GM12878 (cell line): ENCODE measurements around the gene SMARCC2. TPM values are rescaled to one million over a fixed set of nuclear protein-coding genes. Genes with fewer than 3 reads are reported as not detected.

Experiments used
- CBX5 ChIP-seq: sonication (generic); IDR thresholded peaks from 2 replicates; pipeline ENCODE4 v1.6.1; 2016; ENCODE audit warnings: low read depth, moderate library complexity, mild to moderate bottlenecking, inconsistent platforms
- CEBPB ChIP-seq, 2 experiments: fragments of 150-350 bp in 1 of 2; IDR thresholded peaks; 2 replicates each; pipeline ENCODE4 v1.6.1; 2012 to 2014; ENCODE audit warnings: low read depth in 2 of 2, low read length in 2 of 2, borderline replicate concordance in 1 of 2, inconsistent platforms in 1 of 2
- IKZF2 ChIP-seq, 2 experiments: fragments of 450-650 bp; IDR thresholded peaks; 2 replicates each; pipeline ENCODE4 v1.6.1; 2017; ENCODE audit warnings: mild to moderate bottlenecking in 2 of 2, moderate library complexity in 2 of 2
- MEF2A ChIP-seq: IDR thresholded peaks from 2 replicates; pipeline ENCODE4 v1.6.1; 2011; ENCODE audit warnings: low read depth, mild to moderate bottlenecking, low read length, moderate library complexity; ENCODE audit not compliant: insufficient read depth
- NBN ChIP-seq: fragments of 450-650 bp; IDR thresholded peaks from 2 replicates; pipeline ENCODE4 v1.6.1; 2016
- NFIC ChIP-seq: IDR thresholded peaks from 2 replicates; pipeline ENCODE4 v1.6.1; 2012; ENCODE audit warnings: low read depth, mild to moderate bottlenecking, inconsistent platforms, low read length, moderate library complexity
- NFXL1 ChIP-seq: fragments of 450-650 bp; IDR thresholded peaks from 2 replicates; pipeline ENCODE4 v1.6.1; 2017; ENCODE audit warnings: antibody characterized with exemption, mild to moderate bottlenecking, borderline replicate concordance
- RAD21 ChIP-seq: IDR thresholded peaks from 2 replicates; pipeline ENCODE4 v1.6.1; 2011; ENCODE audit warnings: mild to moderate bottlenecking, low read depth, low read length, moderate library complexity; ENCODE audit not compliant: insufficient read depth
- RAD51 ChIP-seq: fragments of 450-650 bp; IDR thresholded peaks from 2 replicates; pipeline ENCODE4 v1.6.1; 2016; ENCODE audit warnings: moderate library complexity, mild to moderate bottlenecking, inconsistent platforms
- SIN3A ChIP-seq: IDR thresholded peaks from 2 replicates; pipeline ENCODE4 v1.6.1; 2012; ENCODE audit warnings: low read depth, low read length, improper control_type of control experiment
- SMARCA5 ChIP-seq: fragments of 450-650 bp; IDR thresholded peaks from 2 replicates; pipeline ENCODE4 v1.6.1; 2017; ENCODE audit warnings: mild to moderate bottlenecking
- SPI1 ChIP-seq: IDR thresholded peaks from 2 replicates; pipeline ENCODE4 v1.6.1; 2011; ENCODE audit warnings: low read depth, mild to moderate bottlenecking, low read length, moderate library complexity, borderline replicate concordance; ENCODE audit not compliant: insufficient read depth
- SREBF2 ChIP-seq: IDR thresholded peaks from 2 replicates; pipeline ENCODE4 v1.6.1; 2012; ENCODE audit warnings: mild to moderate bottlenecking, low read length
- TAF1 ChIP-seq: IDR thresholded peaks from 2 replicates; pipeline ENCODE4 v1.6.1; 2011; ENCODE audit warnings: mild to moderate bottlenecking, low read depth, low read length, borderline replicate concordance
- ZNF217 ChIP-seq: fragments of 450-650 bp; IDR thresholded peaks from 2 replicates; pipeline ENCODE4 v1.6.1; 2017; ENCODE audit warnings: antibody characterized with exemption, mild to moderate bottlenecking
- polyA plus RNA-seq, 11 experiments: library from polyadenylated mRNA; depleted of rRNA in 4 of 11; unstranded in 6 of 11; stranded (reverse) in 5 of 11; fragments of >200 nt; fragmentation: Nextera tagmentation in 4 of 11; fragmentation: Illumina TruSeq in 1 of 11; extraction: Ambion mirVana in 4 of 11; extraction: Trizol in 1 of 11; gene quantifications; 1 replicate in 1 of 11; 2 replicates in 10 of 11; pipeline versions ENCODE4 v1.2.1 to v1.2.3, GENCODE V29; 2011 to 2016; ENCODE audit warnings: inconsistent platforms in 2 of 11, missing spikeins in 2 of 11, low read depth in 1 of 11
- total RNA-seq, 4 experiments: library from RNA; depleted of rRNA in 3 of 4; stranded (reverse); fragments of >200 nt in 3 of 4; fragmentation: Illumina TruSeq in 1 of 4; extraction: Trizol in 1 of 4; gene quantifications; 2 replicates each; pipeline versions ENCODE4 v1.2.1 to v1.2.3, GENCODE V29; 2013 to 2021
- TF ChIP-seq, protein P1 (sequence below): IDR thresholded peaks from 2 replicates; pipeline ENCODE4 v1.6.1; 2011; ENCODE audit warnings: borderline replicate concordance, low read depth, mild to moderate bottlenecking, moderate library complexity, low read length; ENCODE audit not compliant: insufficient read depth, poor library complexity, severe bottlenecking
- TF ChIP-seq, protein P2 (sequence below): fragments of 450-650 bp; IDR thresholded peaks from 2 replicates; pipeline ENCODE4 v1.6.1; 2017; ENCODE audit warnings: mild to moderate bottlenecking
- TF ChIP-seq, protein P3 (sequence below): fragments of 150-350 bp; IDR thresholded peaks from 2 replicates; pipeline ENCODE4 v1.6.1; 2016; ENCODE audit warnings: low read depth, low read length
- TF ChIP-seq, protein P4 (sequence below): fragments of 450-650 bp; IDR thresholded peaks from 2 replicates; pipeline ENCODE4 v1.6.1; 2018; ENCODE audit warnings: borderline replicate concordance, mild to moderate bottlenecking; ENCODE audit not compliant: partially characterized antibody

Gene SMARCC2
- total and polyA plus RNA-seq, 10 of the 15 experiments (the other 5 are each of a cell fraction or from before 2014, with no cell fraction given): 13.6 to 71.2 (median 42.3) TPM

DNA sequence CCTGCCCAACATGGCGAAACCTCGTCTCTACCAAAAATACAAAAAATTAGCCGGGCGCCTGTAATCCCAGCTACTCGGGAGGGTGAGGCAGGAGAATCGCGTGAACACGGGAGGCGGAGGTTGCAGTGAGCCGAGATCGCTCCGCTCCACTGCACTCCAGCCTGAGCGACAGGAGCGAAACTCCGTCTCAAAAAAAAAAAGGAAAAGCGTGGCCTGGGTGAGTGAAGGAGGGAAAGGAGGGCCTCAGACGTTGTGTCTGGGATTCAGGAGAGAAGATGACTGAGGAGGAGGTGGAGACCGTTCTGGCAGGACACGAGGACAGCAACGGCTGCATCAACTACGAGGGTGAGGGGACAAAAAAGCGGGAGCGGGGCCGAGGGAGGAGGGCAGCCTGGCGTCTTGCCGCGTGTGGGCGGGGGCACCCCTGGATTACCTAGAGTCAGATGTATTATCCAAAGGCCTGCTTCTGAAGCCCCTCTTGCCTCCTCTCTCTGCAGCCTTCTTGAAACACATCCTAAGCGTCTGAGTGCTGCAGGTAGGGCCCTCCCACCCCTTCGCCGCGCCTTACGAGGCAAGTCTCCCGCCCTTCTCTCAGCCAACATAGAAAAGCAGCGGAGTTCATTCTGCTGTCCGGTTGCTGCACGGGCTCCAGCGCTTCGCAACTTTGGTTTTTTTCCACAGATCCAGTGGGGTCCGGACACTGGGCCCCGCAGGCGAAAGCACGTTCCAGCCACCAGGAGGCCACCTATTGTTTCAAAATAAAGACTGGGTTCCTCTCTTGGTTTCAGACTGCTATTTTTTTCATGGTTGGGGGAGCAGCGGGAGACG lies 31.9 kb downstream of the SMARCC2 start (continued):
- TF ChIP-seq, protein P1, sequence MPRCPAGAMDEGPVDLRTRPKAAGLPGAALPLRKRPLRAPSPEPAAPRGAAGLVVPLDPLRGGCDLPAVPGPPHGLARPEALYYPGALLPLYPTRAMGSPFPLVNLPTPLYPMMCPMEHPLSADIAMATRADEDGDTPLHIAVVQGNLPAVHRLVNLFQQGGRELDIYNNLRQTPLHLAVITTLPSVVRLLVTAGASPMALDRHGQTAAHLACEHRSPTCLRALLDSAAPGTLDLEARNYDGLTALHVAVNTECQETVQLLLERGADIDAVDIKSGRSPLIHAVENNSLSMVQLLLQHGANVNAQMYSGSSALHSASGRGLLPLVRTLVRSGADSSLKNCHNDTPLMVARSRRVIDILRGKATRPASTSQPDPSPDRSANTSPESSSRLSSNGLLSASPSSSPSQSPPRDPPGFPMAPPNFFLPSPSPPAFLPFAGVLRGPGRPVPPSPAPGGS: no peak
- peak; percentile 40; the same call in 1 of the 2 replicates for TF ChIP-seq NFIC
- 0 out of 2 replicates have a peak, but pooled peaks have one; percentile 21 for TF ChIP-seq SIN3A
- TF ChIP-seq IKZF2 (IDR thresholded peaks at IDR 0.05): no peak
- TF ChIP-seq RAD51: no peak
- TF ChIP-seq CBX5: no peak
- TF ChIP-seq, protein P2, sequence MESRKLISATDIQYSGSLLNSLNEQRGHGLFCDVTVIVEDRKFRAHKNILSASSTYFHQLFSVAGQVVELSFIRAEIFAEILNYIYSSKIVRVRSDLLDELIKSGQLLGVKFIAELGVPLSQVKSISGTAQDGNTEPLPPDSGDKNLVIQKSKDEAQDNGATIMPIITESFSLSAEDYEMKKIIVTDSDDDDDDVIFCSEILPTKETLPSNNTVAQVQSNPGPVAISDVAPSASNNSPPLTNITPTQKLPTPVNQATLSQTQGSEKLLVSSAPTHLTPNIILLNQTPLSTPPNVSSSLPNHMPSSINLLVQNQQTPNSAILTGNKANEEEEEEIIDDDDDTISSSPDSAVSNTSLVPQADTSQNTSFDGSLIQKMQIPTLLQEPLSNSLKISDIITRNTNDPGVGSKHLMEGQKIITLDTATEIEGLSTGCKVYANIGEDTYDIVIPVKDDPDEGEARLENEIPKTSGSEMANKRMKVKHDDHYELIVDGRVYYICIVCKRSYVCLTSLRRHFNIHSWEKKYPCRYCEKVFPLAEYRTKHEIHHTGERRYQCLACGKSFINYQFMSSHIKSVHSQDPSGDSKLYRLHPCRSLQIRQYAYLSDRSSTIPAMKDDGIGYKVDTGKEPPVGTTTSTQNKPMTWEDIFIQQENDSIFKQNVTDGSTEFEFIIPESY: no peak
- no peak for TF ChIP-seq MEF2A
- peak; percentile 33 for TF ChIP-seq RAD21
- peak; percentile 29; the same call in 1 of the 2 replicates for TF ChIP-seq SMARCA5
- TF ChIP-seq NFXL1: no peak
- no peak for TF ChIP-seq SREBF2
- no peak for TF ChIP-seq CEBPB (IDR thresholded peaks at IDR 0.05; ENCODE audit: borderline replicate concordance in 1 of 2, low read depth in 2 of 2, low read length in 2 of 2)
- peak; percentile 48; the same call in 1 of the 2 replicates for TF ChIP-seq SPI1
- TF ChIP-seq, protein P3, sequence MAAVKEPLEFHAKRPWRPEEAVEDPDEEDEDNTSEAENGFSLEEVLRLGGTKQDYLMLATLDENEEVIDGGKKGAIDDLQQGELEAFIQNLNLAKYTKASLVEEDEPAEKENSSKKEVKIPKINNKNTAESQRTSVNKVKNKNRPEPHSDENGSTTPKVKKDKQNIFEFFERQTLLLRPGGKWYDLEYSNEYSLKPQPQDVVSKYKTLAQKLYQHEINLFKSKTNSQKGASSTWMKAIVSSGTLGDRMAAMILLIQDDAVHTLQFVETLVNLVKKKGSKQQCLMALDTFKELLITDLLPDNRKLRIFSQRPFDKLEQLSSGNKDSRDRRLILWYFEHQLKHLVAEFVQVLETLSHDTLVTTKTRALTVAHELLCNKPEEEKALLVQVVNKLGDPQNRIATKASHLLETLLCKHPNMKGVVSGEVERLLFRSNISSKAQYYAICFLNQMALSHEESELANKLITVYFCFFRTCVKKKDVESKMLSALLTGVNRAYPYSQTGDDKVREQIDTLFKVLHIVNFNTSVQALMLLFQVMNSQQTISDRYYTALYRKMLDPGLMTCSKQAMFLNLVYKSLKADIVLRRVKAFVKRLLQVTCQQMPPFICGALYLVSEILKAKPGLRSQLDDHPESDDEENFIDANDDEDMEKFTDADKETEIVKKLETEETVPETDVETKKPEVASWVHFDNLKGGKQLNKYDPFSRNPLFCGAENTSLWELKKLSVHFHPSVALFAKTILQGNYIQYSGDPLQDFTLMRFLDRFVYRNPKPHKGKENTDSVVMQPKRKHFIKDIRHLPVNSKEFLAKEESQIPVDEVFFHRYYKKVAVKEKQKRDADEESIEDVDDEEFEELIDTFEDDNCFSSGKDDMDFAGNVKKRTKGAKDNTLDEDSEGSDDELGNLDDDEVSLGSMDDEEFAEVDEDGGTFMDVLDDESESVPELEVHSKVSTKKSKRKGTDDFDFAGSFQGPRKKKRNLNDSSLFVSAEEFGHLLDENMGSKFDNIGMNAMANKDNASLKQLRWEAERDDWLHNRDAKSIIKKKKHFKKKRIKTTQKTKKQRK: no peak
- TF ChIP-seq ZNF217: no peak
- TF ChIP-seq, protein P4, sequence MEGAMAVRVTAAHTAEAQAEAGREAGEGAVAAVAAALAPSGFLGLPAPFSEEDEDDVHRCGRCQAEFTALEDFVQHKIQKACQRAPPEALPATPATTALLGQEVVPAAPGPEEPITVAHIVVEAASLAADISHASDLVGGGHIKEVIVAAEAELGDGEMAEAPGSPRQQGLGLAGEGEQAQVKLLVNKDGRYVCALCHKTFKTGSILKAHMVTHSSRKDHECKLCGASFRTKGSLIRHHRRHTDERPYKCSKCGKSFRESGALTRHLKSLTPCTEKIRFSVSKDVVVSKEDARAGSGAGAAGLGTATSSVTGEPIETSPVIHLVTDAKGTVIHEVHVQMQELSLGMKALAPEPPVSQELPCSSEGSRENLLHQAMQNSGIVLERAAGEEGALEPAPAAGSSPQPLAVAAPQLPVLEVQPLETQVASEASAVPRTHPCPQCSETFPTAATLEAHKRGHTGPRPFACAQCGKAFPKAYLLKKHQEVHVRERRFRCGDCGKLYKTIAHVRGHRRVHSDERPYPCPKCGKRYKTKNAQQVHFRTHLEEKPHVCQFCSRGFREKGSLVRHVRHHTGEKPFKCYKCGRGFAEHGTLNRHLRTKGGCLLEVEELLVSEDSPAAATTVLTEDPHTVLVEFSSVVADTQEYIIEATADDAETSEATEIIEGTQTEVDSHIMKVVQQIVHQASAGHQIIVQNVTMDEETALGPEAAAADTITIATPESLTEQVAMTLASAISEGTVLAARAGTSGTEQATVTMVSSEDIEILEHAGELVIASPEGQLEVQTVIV: no peak
- peak; percentile 84; the same call in 1 of the 2 replicates for TF ChIP-seq TAF1
- TF ChIP-seq NBN: 0 out of 2 replicates have a peak, but pooled peaks have one; percentile 66
